B cell (primary cell): ENCODE data around the gene ARHGAP6. TPM values are rescaled to one million over a fixed set of nuclear protein-coding genes. Genes with fewer than 3 reads are reported as not detected.

ENCODE experiments used
- ATAC-seq: fragments of 200-7000 bp; cut with Tn5 transposase; one replicate; pipeline ENCODE4 v1.10.0; 2021; ENCODE audit warnings: low read depth, mild to moderate bottlenecking, moderate number of reproducible peaks, moderate library complexity
- CTCF ChIA-PET: fragments of 350-600 bp; sonication (Branson Sonifier 250); formaldehyde crosslinking; loops from one replicate; lab custom pipeline; 2021; ENCODE audit warnings: antibody characterized with exemption, inconsistent platforms; lab: Charles Lee
- POLR2A ChIA-PET: fragments of 350-600 bp; sonication (Branson Sonifier 250); formaldehyde crosslinking; loops from one replicate; lab custom pipeline; 2021; ENCODE audit warnings: antibody characterized with exemption; lab: Charles Lee
- DNase-seq: peaks from one replicate; pipeline ENCODE4 v3.0.0; 2013
- H2AFZ ChIP-seq: 2 replicates; pipeline ENCODE4 v1.6.1; 2012; ENCODE audit warnings: mild to moderate bottlenecking, low read depth, low read length; ENCODE audit not compliant: insufficient read depth, poor library complexity, severe bottlenecking
- H3K27ac ChIP-seq, 2 donors: 1 replicate in 1 of 2; 2 replicates in 1 of 2; pipeline ENCODE4 v1.5.1; 2012 to 2013; ENCODE audit warnings: low read length in 2 of 2, mild to moderate bottlenecking in 2 of 2, moderate library complexity in 1 of 2
- H3K27me3 ChIP-seq, 4 experiments: fragments of 200-600 bp in 1 of 4; sonication (generic) in 1 of 4; replicated peaks in 1 of 4; 1 replicate in 2 of 4; 2 replicates in 2 of 4; pipeline versions ENCODE4 v1.6.1 to v1.7.0; 2013 to 2016; ENCODE audit warnings: low read length in 3 of 4, mild to moderate bottlenecking in 2 of 4, mixed read lengths in 1 of 4, moderate library complexity in 1 of 4; ENCODE audit not compliant: insufficient read depth in 4 of 4, control insufficient read depth in 3 of 4; ENCODE audit errors: control extremely low read depth in 1 of 4
- H3K36me3 ChIP-seq, 2 experiments: replicated peaks in 1 of 2; 1 replicate in 1 of 2; 2 replicates in 1 of 2; pipeline versions ENCODE4 v1.6.1 to v1.7.1; 2013; ENCODE audit warnings: low read length in 1 of 2; ENCODE audit not compliant: insufficient read depth in 2 of 2, control insufficient read depth in 1 of 2; ENCODE audit errors: control extremely low read depth in 1 of 2, extremely low read depth in 1 of 2
- H3K4me1 ChIP-seq, 2 donors: fragments of 200-600 bp in 1 of 2; sonication (generic) in 1 of 2; 1 replicate in 1 of 2; 2 replicates in 1 of 2; pipeline versions ENCODE4 v1.5.1 to v1.6.1; 2013 to 2017; ENCODE audit warnings: low read length in 2 of 2; ENCODE audit not compliant: control insufficient read depth in 2 of 2, insufficient read depth in 2 of 2
- H3K4me2 ChIP-seq: replicated peaks from 2 replicates; pipeline ENCODE3; 2012; ENCODE audit warnings: mild to moderate bottlenecking, low read depth, low read length; ENCODE audit not compliant: poor library complexity, severe bottlenecking
- H3K4me3 ChIP-seq, 5 experiments: fragments of 200-600 bp in 1 of 5; sonication (generic) in 1 of 5; 1 replicate in 3 of 5; 2 replicates in 2 of 5; pipeline versions ENCODE4 v1.5.1 to v1.7.0; 2011 to 2016; ENCODE audit warnings: low read length in 4 of 5, mild to moderate bottlenecking in 4 of 5, low read depth in 2 of 5, control low read depth in 1 of 5, moderate library complexity in 1 of 5; ENCODE audit not compliant: insufficient read depth in 1 of 5; ENCODE audit errors: control extremely low read depth in 1 of 5, extremely low read depth in 1 of 5
- H3K79me2 ChIP-seq: fragments of 200-600 bp; sonication (generic); one replicate; pipeline ENCODE4 v1.6.0; 2016; ENCODE audit warnings: low read length; ENCODE audit not compliant: control insufficient read depth, insufficient read depth
- H3K9ac ChIP-seq: fragments of 200-600 bp; sonication (generic); 2 replicates; pipeline ENCODE4 v1.6.1; 2017; ENCODE audit warnings: mild to moderate bottlenecking, low read length, moderate library complexity
- H3K9me3 ChIP-seq, 3 donors: one replicate each; pipeline versions ENCODE4 v1.6.1 to v1.7.1; 2013; ENCODE audit warnings: low read length in 2 of 3; ENCODE audit not compliant: control insufficient read depth in 2 of 3, insufficient read depth in 1 of 3; ENCODE audit errors: control extremely low read depth in 1 of 3
- H4K20me1 ChIP-seq: 2 replicates; pipeline ENCODE4 v1.6.0; 2012; ENCODE audit warnings: mild to moderate bottlenecking, low read length; ENCODE audit not compliant: insufficient read depth, control insufficient read depth, poor library complexity, severe bottlenecking
- H3K27ac Mint-ChIP-seq: one replicate; pipeline ENCODE4 v1.8.0; 2021; ENCODE audit warnings: mixed read lengths
- H3K27me3 Mint-ChIP-seq: one replicate; pipeline ENCODE4 v1.8.0; 2021; ENCODE audit warnings: mixed read lengths
- H3K4me1 Mint-ChIP-seq: one replicate; pipeline ENCODE4 v1.8.0; 2021; ENCODE audit warnings: mixed read lengths
- H3K4me3 Mint-ChIP-seq: one replicate; pipeline ENCODE4 v1.8.0; 2021; ENCODE audit warnings: mixed read lengths
- H3K9me3 Mint-ChIP-seq: one replicate; pipeline ENCODE4 v1.8.0; 2022; ENCODE audit warnings: mixed read lengths; ENCODE audit not compliant: insufficient read depth
- EZH2 ChIP-seq: IDR thresholded peaks from 2 replicates; pipeline ENCODE4 v1.6.1; 2012; ENCODE audit warnings: borderline replicate concordance, low read depth, mild to moderate bottlenecking, moderate library complexity, low read length; ENCODE audit not compliant: insufficient read depth, poor library complexity, severe bottlenecking
- WGBS: methylation state at CpG from one replicate; pipeline ENCODE4 v1.1.5; 2013; ENCODE audit warnings: missing lambda C conversion rate; ENCODE audit not compliant: insufficient coverage; 5-methylcytosine and 5-hydroxymethylcytosine counted together
- intact Hi-C: fragments of 100-400 bp; cut with micrococcal nuclease; formaldehyde crosslinking; loops from one replicate; pipeline ENCODE4 v1.10.0; 2022
- polyA plus RNA-seq: library from polyadenylated mRNA; depleted of rRNA; stranded (reverse); fragments of >200 nt; gene quantifications from 2 replicates; pipeline ENCODE4 v1.2.3, GENCODE V29; 2012
- total RNA-seq, 2 donors: library from RNA; stranded (reverse); fragments of 120-200 nt in 1 of 2; gene quantifications; 1 replicate in 1 of 2; 2 replicates in 1 of 2; pipeline versions ENCODE4 v1.2.3 to v1.2.4, GENCODE V29; 2013 to 2022
- TF ChIP-seq, protein P1 (sequence below): fragments of 200-600 bp; IDR thresholded peaks from one replicate; pipeline ENCODE4 v1.8.0; 2022; ENCODE audit warnings: antibody characterized with exemption, mild to moderate bottlenecking

The ARHGAP6 gene
- total and polyA plus RNA-seq, 2 donors (not counting 1 experiment from before 2014, with no cell fraction given), result 1.6 to 2.6 TPM

DNA sequence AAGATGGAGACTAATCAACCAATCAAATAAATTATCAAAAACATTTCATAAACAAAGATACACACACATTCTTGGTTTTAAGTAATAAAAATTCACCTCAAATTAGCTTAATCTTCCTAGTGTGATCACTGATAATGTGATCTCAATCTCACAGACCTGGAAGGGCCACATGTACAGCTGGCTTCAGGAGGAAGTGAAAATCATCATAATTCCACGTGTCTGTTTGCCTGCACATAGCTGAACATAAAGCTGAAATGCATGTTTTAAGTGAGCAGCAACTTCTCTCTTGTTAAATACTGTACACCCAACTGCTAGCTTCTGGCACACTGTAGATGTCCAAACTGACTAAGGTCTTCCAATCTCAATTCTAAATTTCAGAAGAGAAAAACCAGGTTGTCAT lies 53.8 kb downstream of the ARHGAP6 start:
- peaks cover 3% of the 10 kb centered on the region for H3K4me1 Mint-ChIP-seq
- H2AFZ ChIP-seq, result no peak overlapping the region
- POLR2A ChIA-PET, result no interaction called here
- H3K27ac ChIP-seq, result no peak overlapping the region
- TF ChIP-seq, protein P1, sequence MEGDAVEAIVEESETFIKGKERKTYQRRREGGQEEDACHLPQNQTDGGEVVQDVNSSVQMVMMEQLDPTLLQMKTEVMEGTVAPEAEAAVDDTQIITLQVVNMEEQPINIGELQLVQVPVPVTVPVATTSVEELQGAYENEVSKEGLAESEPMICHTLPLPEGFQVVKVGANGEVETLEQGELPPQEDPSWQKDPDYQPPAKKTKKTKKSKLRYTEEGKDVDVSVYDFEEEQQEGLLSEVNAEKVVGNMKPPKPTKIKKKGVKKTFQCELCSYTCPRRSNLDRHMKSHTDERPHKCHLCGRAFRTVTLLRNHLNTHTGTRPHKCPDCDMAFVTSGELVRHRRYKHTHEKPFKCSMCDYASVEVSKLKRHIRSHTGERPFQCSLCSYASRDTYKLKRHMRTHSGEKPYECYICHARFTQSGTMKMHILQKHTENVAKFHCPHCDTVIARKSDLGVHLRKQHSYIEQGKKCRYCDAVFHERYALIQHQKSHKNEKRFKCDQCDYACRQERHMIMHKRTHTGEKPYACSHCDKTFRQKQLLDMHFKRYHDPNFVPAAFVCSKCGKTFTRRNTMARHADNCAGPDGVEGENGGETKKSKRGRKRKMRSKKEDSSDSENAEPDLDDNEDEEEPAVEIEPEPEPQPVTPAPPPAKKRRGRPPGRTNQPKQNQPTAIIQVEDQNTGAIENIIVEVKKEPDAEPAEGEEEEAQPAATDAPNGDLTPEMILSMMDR, result no peak
- TF ChIP-seq EZH2, result no peak
- H3K4me3 ChIP-seq, result no peak overlapping the region
- no peaks in the 10 kb centered on the region for H3K4me1 ChIP-seq
- WGBS, result no CpG with 5 or more reads among the region's 1 CpG
- no peak overlapping the region for H3K4me3 Mint-ChIP-seq
- peaks cover 0 to 6% (median 0%) of the 10 kb centered on the region in 3 donors for H3K9me3 ChIP-seq
- H3K27me3 ChIP-seq, result no peaks in the 10 kb centered on the region
- no peaks in the 10 kb centered on the region for H3K9me3 Mint-ChIP-seq
- intact Hi-C loops, result no loop called here
- CTCF ChIA-PET, result no interaction called here
- DNase-seq (no peak), ATAC-seq (no peak)
- H3K27ac Mint-ChIP-seq, result no peak overlapping the region
- H3K36me3 ChIP-seq, result no peaks in the 10 kb centered on the region
- no peak overlapping the region for H3K4me2 ChIP-seq
- no peaks in the 10 kb centered on the region for H4K20me1 ChIP-seq
- no peaks in the 10 kb centered on the region for H3K79me2 ChIP-seq
- H3K9ac ChIP-seq, result no peak overlapping the region
- H3K27me3 Mint-ChIP-seq, result no peaks in the 10 kb centered on the region

DNA sequence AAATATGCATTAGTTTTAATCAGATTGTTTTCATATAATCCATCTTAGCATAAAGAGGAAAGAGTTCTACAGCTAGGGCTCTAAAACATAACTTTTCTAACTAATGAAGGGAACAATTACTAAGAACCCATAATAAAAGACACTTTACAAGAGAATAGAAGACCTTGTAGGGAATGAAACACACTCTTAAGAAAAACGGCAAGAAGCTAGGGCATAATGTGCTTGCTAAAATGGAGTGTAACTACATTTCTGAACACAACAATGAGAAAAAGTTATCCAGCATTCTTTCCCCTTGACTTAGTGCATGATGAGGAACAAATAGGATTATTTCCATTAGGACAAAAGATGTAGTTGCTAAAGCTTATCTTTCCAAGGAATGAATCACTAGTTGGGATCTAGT lies 54.6 kb downstream of the ARHGAP6 start:
- peaks cover 3% of the 10 kb centered on the region for H3K4me1 Mint-ChIP-seq
- no peaks in the 10 kb centered on the region for H3K27me3 Mint-ChIP-seq
- CTCF ChIA-PET, result no interaction called here
- no peak overlapping the region for H3K27ac Mint-ChIP-seq
- no peaks in the 10 kb centered on the region for H3K79me2 ChIP-seq
- H3K27me3 ChIP-seq, result no peaks in the 10 kb centered on the region
- no peak overlapping the region for H3K4me3 ChIP-seq
- no peak for ATAC-seq
- TF ChIP-seq, protein P1, result no peak
- no peak for TF ChIP-seq EZH2
- intact Hi-C loops, result no loop called here
- H3K4me1 ChIP-seq, result no peaks in the 10 kb centered on the region
- no peaks in the 10 kb centered on the region for H3K9me3 Mint-ChIP-seq
- POLR2A ChIA-PET, result no interaction called here
- no peak overlapping the region for H3K9ac ChIP-seq
- H3K36me3 ChIP-seq, result no peaks in the 10 kb centered on the region
- no peak for DNase-seq
- no peak overlapping the region for H3K27ac ChIP-seq
- no peak overlapping the region for H3K4me2 ChIP-seq
- no CpG with 5 or more reads among the region's 1 CpG for WGBS
- H2AFZ ChIP-seq, result no peak overlapping the region
- H3K4me3 Mint-ChIP-seq, result no peak overlapping the region
- peaks cover 0 to 6% (median 0%) of the 10 kb centered on the region in 3 donors for H3K9me3 ChIP-seq
- no peaks in the 10 kb centered on the region for H4K20me1 ChIP-seq
